ENCODE measurements around the gene ZCCHC7.
"Not testable (repeated sequence)": the region's sequence is repeated elsewhere in the genome, so short reads cannot be mapped to it uniquely, and the experiment has no call there.

The ZCCHC7 gene

DNA sequence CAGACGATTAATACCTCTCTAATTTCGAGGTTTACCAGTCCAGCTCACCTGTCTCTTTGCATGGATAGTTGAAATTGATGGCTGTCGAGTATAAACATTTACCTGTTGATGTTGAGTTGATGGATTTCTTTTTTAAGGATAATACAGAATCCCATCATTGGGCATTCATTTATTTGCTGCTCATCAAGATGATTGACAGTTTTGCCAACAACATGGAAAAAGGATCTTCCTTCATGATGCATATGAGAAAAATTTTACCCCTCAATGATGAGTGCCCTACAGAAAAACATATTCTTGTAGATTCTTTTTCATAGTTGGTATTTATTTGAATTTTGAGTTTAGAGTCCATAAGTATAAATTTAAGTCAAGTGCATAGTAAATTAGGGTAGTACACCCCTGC is 59.2 kb downstream of the ZCCHC7 start:
- DNase-seq = no peak

- no peak for DNase-seq
These were observed 59.8 kb downstream of the ZCCHC7 start for GRCh38 chr9:37180138-37180537.

GRCh38 chr9:37182718-37183117 is 62.3 kb downstream of the ZCCHC7 start:
- DNase-seq = no peak

GRCh38 chr9:37184905-37185867 is 64.8 kb downstream of the ZCCHC7 start:
- DNase-seq = no peak

DNA sequence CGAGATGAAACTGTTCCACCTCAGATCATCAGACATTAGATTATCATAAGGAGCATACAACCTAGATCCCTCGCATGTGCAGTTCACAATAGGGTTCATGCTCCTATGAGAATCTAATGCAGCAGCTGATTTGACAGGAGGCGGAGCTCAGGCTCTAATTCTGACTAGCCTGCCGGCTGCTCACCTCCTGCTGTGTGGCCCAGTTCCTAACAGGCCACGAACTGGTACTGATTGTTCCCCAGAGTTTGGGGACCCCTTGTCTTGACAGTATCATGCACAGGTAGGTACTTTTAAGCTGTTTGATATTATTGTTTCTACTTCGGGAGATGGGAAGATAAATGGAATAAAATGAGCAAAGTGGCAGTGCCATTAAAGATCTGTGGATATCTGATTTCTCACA is 66.9 kb downstream of the ZCCHC7 start:
- DNase-seq = no peak

GRCh38 chr9:37187713-37188439 is 67.5 kb downstream of the ZCCHC7 start:
- peak; percentile 11 for DNase-seq

- not testable (repeated sequence) for DNase-seq
These were observed 70.4 kb downstream of the ZCCHC7 start for GRCh38 chr9:37190739-37191138.

DNA sequence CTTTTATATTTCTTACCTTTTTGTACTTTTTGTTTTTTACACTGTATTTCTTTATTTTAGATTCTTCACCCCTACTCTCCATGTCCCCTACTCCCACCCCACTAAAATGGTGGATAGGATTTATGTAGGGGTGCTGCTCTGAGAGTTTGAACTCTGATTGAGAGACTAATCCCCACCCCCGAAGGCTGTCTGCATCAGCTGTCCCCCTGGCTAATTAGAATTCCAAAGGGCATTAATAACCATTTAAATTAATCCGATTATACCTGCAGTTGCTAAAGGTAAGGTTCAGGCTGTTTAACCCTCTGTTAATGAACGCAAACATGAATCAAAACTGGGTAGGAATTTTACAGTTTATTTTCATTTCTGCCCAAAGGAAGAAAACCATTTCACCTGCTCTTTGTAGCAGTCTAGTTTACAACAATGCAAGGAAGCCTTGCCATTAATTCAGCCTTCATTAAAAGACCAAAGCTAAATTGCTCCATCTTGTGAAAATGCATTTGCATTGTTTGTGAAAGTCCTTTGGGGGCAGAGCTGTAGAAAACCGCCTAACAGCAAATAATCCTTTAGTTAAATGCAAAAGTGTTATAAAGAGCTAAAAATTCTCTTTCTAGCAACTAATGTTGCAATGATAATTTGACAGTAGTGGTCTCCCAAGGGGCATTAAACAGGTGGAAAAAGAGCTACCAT is 71.2 kb downstream of the ZCCHC7 start:
- DNase-seq = no peak

DNA sequence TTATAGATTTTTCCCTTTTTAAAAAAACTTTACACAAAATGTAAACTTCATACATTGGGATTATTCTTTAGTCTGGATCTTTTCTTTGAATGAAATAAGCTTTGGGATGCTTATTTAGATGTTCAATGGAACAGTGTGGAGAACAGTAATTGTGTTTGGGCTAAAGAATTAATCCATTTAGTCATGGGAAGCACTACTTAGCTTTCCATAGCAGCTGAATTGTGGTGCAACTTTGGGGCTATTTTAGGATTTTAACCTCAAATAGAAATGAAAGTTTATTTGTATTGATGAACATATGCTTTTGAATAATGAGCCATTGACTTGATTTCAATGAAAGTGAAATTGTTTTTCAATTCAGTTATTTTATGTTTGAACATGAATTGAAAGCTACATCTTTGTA is 72.4 kb downstream of the ZCCHC7 start:
- DNase-seq = no peak

DNA sequence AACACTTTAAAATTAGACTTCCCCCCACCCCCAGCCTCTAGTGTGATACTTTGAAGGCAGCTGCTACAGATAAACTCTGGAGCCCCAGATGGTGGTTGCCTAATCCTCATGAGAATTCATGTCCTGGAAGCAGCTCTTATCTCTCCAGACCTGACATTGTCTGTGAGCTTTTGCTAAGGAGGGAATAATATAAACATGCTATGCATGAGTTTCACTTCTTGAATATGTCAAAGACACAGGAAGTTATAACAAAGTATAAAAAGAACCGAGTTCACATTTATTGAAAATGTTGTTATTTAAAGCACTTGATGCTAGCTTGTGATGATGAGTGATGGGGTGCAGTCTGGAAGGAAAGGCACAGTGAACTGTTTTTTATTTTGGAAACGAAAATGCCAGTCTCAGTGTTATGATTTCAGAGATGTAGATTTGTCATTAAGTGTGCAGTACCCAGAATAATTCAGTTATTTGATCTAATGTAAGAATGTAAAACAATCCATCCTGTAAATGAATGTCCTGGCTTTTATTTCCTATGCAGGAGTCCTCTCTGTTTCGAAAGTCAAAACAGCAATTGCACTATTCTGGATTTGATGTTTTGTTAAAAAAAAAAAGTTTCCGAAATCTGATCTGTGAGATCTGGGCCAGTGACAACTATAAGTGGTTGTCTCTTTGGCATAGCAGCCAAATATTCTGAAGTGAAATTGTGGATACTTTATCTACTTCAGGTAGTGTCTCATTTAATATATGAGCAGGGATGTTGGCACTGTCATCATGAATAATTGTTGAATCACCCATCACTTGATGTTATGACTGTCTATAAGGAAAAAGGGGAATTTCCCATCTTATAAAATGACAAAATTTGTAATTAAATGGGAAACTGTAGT is 77.0 kb downstream of the ZCCHC7 start:
- peak; percentile 58 for DNase-seq

- DNase-seq = no peak
These were observed 77.8 kb downstream of the ZCCHC7 start for GRCh38 chr9:37198039-37198729.

DNA sequence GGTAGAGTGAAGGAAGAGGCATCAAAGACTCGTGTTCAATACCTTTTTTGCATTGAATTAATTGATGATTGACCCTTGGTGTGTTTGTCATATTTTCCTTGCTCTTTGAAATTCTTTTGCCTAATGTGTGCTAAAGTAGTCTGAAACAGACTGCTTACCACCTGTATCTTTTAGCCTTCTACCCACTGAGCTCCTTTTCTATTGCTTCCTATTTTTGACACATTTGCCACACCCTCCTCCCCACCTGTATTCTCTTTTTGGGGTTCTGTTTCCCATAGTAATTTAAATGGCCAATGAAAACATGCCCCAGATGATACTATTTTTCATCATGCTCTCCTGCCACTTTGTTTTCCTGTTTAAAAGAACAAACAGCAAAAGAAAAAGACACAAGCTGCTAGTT is 78.5 kb downstream of the ZCCHC7 start:
- no peak for DNase-seq

DNA sequence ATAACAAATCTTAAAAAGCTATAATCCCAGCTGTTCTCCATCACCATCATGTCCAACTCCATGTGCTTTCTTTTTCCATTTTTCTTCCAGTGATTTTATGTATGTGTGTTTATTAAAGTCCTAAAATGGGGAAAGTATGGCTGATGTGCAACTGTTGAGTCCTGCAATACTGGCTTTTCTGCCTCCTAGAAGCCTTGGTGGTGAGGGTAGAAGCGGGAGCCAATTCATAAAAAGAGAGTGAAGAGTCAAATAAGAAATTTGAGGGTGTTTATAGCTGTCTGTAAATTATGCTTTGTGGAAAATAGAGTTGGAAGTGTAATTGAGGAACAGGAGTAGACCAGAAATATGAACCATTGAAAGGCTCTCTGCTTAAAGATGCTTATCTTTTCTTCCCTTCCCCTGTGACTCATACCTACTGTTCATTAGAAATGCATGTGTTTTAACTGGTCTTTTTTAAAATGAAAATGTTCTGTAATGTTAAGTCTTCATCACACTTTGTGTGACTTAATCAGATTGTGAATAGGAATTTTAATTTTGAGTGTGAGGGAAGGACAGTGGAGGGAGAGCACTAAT is 80.1 kb downstream of the ZCCHC7 start:
- DNase-seq = peak; percentile 22

DNA sequence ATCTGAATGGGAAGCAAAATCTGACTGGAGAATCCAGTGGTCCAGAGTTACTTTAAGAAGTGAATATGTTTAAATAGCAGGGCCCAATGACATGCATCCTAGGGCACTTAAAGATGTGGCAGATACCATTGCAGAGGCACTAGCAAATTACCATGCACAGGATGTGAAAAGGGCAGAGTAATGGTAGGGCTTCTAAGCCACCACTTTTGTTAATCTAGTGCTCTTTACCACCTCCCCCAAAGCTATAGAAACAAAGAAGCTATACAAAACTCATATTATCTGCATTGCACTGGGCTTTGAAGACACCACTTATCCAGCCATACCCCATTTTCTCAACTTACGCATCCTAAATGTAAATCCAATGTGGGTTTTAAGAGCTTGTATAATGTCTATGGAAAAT is 81.2 kb downstream of the ZCCHC7 start:
- DNase-seq = no peak

DNA sequence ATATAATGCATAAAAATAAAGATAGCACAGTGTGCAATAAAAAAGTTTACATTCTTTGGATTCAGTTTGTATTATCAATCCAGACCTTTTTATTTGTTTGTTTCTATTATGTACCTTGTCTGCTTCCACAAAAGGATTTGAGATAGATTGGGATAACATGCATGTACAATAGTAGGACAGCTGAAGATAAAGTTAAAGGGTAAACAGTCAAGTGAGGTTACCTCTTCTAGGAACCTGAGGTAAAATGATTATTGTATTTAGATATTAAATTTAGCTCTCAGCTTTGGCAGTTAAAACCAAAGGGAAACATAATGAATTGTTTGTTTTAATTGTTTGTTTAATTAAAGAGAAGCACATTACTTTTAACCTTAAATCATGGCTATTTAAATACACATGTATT is 81.7 kb downstream of the ZCCHC7 start:
- DNase-seq = no peak

- not testable (repeated sequence) for DNase-seq
These were observed 83.1 kb downstream of the ZCCHC7 start for GRCh38 chr9:37203456-37203855.

GRCh38 chr9:37206121-37206620 is 85.8 kb downstream of the ZCCHC7 start:
- no peak for DNase-seq

DNA sequence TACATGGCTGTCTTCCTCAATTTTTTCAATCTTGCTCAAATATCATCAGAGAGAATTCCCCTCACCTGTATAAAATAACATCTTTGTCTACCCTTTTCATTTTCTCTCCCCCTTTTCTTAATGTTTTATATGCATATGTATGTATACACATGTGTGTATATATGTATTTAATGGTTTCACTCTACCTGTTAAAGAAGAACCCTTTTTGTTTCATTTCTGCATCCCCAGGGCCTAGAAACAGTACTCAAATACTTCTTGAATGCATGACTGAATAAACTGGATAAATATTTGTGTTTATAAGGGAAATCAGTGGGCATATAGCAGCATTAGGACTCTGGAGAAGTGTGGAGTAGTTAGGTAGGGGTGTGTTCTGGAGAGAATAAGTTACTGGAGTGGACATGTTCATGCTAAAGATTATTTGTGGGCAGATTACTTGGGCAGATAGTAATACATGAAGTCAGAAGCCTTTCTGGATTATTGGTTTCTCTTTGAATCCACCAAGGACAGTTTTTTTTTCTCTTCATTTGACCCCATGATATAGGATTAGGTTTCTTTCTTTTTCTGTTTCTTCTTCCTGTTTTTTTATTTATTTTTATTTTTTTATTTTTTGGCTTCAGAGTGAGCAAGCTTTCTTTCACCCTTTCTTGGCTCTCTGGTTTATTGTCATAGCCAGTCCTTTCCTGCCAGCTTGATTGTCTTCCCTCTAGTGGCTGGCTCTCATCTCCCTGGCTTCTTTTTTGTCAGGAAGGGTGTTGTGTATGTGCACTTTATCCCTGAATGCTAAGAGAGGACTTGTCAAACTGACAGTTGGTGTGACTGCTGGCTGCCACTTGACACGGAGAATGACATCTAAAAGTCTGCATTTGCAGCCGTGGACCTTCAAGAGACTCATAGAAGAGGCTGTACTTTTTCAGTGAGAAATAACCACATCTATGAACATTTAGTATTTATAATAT is 89.3 kb downstream of the ZCCHC7 start:
- DNase-seq = peak; percentile 14

- DNase-seq = no peak
These were observed 90.6 kb downstream of the ZCCHC7 start for GRCh38 chr9:37210737-37211523.

All from GDM1 (cell line).